ENCODE results near the gene DUSP6.

DUSP6 gene

DNA sequence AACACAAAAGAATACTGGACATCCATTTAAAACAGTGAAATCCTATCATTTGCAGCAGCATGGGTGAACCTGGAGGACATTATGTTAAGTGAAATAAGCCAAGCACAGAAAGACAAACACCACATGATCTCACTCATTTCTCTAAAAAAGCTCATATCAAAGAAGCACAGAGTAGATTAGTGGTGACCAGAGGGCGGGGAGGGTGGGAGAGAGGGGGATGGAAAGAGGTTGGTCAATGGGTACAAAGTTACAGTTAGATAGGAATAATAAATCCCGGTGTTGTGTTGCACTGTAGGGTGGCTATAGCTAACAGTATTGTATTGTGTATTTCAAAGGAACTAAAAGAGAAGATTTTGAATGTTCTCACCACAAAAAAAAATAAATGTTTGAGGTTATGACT lies 52.4 kb downstream of the DUSP6 start:
- no peak for DNase-seq (ENCODE audit: low read depth in 2 of 2, low spot score in 1 of 2)

DNA sequence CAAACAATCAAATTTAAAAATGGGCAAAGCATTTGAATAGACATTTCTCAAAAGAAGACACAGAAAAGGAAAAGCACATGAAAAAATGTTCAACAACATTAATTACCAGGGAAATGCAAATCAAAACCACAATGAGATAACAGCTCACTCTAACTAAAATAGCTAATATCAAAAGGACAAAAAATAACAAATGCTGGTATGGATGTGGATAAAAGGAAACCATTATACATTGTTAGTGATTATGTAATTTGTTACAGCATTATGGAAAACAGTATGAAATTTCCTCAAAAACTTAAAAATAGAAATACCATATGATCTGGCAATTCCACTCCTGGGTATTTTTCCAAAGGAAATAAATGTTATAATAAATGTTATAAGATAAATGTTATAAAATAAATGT lies 52.9 kb downstream of the DUSP6 start:
- no peak for DNase-seq (ENCODE audit: low read depth in 2 of 2, low spot score in 1 of 2)
